Fibroblast of skin of back (primary cell): Measurements from ENCODE around the gene PKDREJ.

Experiments used
- DNase-seq: peaks from one replicate; pipeline ENCODE4 v3.0.0-alpha.2; 2013

PKDREJ gene

GRCh38 chr22:46290121-46290842 is 27.1 kb upstream of the PKDREJ start:
- DNase-seq = no peak

- DNase-seq = no peak
Measured at GRCh38 chr22:46289244-46289891, 26.2 kb upstream of the PKDREJ start.

GRCh38 chr22:46288846-46289243 is 25.7 kb upstream of the PKDREJ start:
- DNase-seq = no peak

- no peak for DNase-seq
Measured at GRCh38 chr22:46287873-46288751, 25.0 kb upstream of the PKDREJ start.

GRCh38 chr22:46286941-46287872 is 24.1 kb upstream of the PKDREJ start:
- no peak for DNase-seq

- DNase-seq = peak; percentile 73
Measured at GRCh38 chr22:46286006-46286405, 22.9 kb upstream of the PKDREJ start.

- no peak for DNase-seq
Measured at GRCh38 chr22:46281866-46282678, 18.9 kb upstream of the PKDREJ start.

GRCh38 chr22:46280999-46281623 is 18.0 kb upstream of the PKDREJ start:
- DNase-seq = no peak

GRCh38 chr22:46280063-46280817 is 17.1 kb upstream of the PKDREJ start:
- DNase-seq = no peak

GRCh38 chr22:46278656-46279645 is 15.8 kb upstream of the PKDREJ start:
- no peak for DNase-seq

GRCh38 chr22:46276563-46276962 is 13.4 kb upstream of the PKDREJ start:
- no peak for DNase-seq

- no peak for DNase-seq
Measured at GRCh38 chr22:46275455-46276122, 12.4 kb upstream of the PKDREJ start.

- DNase-seq = no peak
Measured at GRCh38 chr22:46274381-46274780, 11.2 kb upstream of the PKDREJ start.

- no peak for DNase-seq
Measured at GRCh38 chr22:46273432-46274148, 10.4 kb upstream of the PKDREJ start.

- no peak for DNase-seq
Measured at GRCh38 chr22:46272762-46273431, 9.8 kb upstream of the PKDREJ start.

GRCh38 chr22:46272196-46272595 is 9.1 kb upstream of the PKDREJ start:
- no peak for DNase-seq

GRCh38 chr22:46269564-46269963 is 6.4 kb upstream of the PKDREJ start:
- no peak for DNase-seq
